IMR-90 (cell line): Measurements from ENCODE around the gene PPP1R12B. TPM values are rescaled to one million over a fixed set of nuclear protein-coding genes. Genes with fewer than 3 reads are reported as not detected.
A peak's percentile ranks its signal among the peaks of the same experiment; 100 is the strongest.

Source experiments
- ATAC-seq: fragments of 200-7000 bp; cut with Tn5 transposase; 2 replicates; pipeline ENCODE4 v1.9.1; 2020; ENCODE audit warnings: low read depth, mild to moderate bottlenecking, moderate library complexity
- BruUV-seq: library from RNA; stranded (reverse); fragments of 400-500 nt; replicated peaks from 2 replicates; lab custom pipeline; 2021; lab: Mats Ljungman, UMichigan
- CTCF ChIA-PET: fragments of 300-600 bp; formaldehyde crosslinking; extraction: SDS; loops from one replicate; lab custom pipeline; 2021; ENCODE audit warnings: antibody characterized with exemption; lab: Yijun Ruan, JAX
- POLR2A ChIA-PET: fragments of 300-600 bp; sonication (Branson Sonifier 250); formaldehyde crosslinking; loops from one replicate; lab custom pipeline; 2022; ENCODE audit warnings: antibody characterized with exemption; ENCODE audit not compliant: unreplicated experiment; lab: Charles Lee
- DNase-seq: peaks from one replicate; pipeline ENCODE4 v3.0.0; 2013
- H2AFZ ChIP-seq: replicated peaks from 2 replicates; pipeline ENCODE3; 2013; ENCODE audit warnings: low read length, mild to moderate bottlenecking; ENCODE audit not compliant: poor library complexity
- H2AK5ac ChIP-seq: 2 replicates; pipeline ENCODE4 v1.6.1; 2013; ENCODE audit warnings: low read depth, low read length, inconsistent platforms
- H2AK9ac ChIP-seq: replicated peaks from 2 replicates; pipeline ENCODE3; 2013; ENCODE audit warnings: mild to moderate bottlenecking, low read depth, low read length, moderate library complexity; ENCODE audit not compliant: poor library complexity
- H2BK120ac ChIP-seq: 2 replicates; pipeline ENCODE4 v1.6.1; 2013; ENCODE audit warnings: low read depth, low read length, inconsistent platforms
- H2BK15ac ChIP-seq: 3 replicates; pipeline ENCODE4 v1.6.1; 2013; ENCODE audit warnings: low read depth, low read length, inconsistent platforms
- H2BK20ac ChIP-seq: 2 replicates; pipeline ENCODE4 v1.6.1; 2013; ENCODE audit warnings: low read depth, mild to moderate bottlenecking, inconsistent platforms, low read length, moderate library complexity
- H2BK5ac ChIP-seq: 2 replicates; pipeline ENCODE4 v1.6.1; 2013; ENCODE audit warnings: mild to moderate bottlenecking, low read depth, low read length, inconsistent platforms; ENCODE audit not compliant: poor library complexity, severe bottlenecking
- H3K14ac ChIP-seq: replicated peaks from 2 replicates; pipeline ENCODE4 v1.6.1; 2013; ENCODE audit warnings: low read depth, low read length, inconsistent platforms
- H3K18ac ChIP-seq: 2 replicates; pipeline ENCODE4 v1.6.1; 2013; ENCODE audit warnings: low read depth, low read length, control low read depth
- H3K23ac ChIP-seq: 2 replicates; pipeline ENCODE4 v1.6.1; 2013; ENCODE audit warnings: low read depth, low read length, inconsistent platforms
- H3K27ac ChIP-seq: 2 replicates; pipeline ENCODE4 v1.5.1; 2013; ENCODE audit warnings: mild to moderate bottlenecking, control low read depth, low read length; ENCODE audit not compliant: insufficient read depth
- H3K27me3 ChIP-seq: 2 replicates; pipeline ENCODE4 v1.6.1; 2013; ENCODE audit warnings: low read length; ENCODE audit not compliant: control insufficient read depth, insufficient read depth
- H3K36me3 ChIP-seq: 2 replicates; pipeline ENCODE4 v1.6.1; 2013; ENCODE audit warnings: low read length, mixed read lengths; ENCODE audit not compliant: control insufficient read depth, insufficient read depth
- H3K4ac ChIP-seq: 2 replicates; pipeline ENCODE4 v1.6.1; 2013; ENCODE audit warnings: low read depth, low read length, inconsistent platforms
- H3K4me1 ChIP-seq: 2 replicates; pipeline ENCODE4 v1.6.1; 2013; ENCODE audit warnings: low read length, mixed read lengths; ENCODE audit not compliant: control insufficient read depth, insufficient read depth
- H3K4me2 ChIP-seq: 2 replicates; pipeline ENCODE4 v1.6.1; 2013; ENCODE audit warnings: low read depth, mild to moderate bottlenecking, control low read depth, low read length, moderate library complexity
- H3K4me3 ChIP-seq: 2 replicates; pipeline ENCODE4 v1.5.1; 2013; ENCODE audit warnings: low read depth, mild to moderate bottlenecking, control low read depth, low read length, moderate library complexity; ENCODE audit not compliant: insufficient read depth
- H3K56ac ChIP-seq: 2 replicates; pipeline ENCODE4 v1.6.1; 2013; ENCODE audit warnings: low read length, inconsistent platforms; ENCODE audit not compliant: insufficient read depth; ENCODE audit errors: extremely low read depth
- H3K79me1 ChIP-seq, 2 experiments: 2 replicates each; pipeline ENCODE4 v1.6.1; 2013; ENCODE audit warnings: low read length in 2 of 2, inconsistent platforms in 1 of 2, low read depth in 1 of 2
- H3K9ac ChIP-seq: 2 replicates; pipeline ENCODE4 v1.6.1; 2013; ENCODE audit warnings: low read depth, low read length, control low read depth
- H3K9me1 ChIP-seq: 2 replicates; pipeline ENCODE4 v1.6.1; 2013; ENCODE audit warnings: low read length, inconsistent platforms; ENCODE audit not compliant: insufficient read depth
- H3K9me3 ChIP-seq: 2 replicates; pipeline ENCODE4 v1.6.1; 2013; ENCODE audit warnings: low read length; ENCODE audit not compliant: control insufficient read depth, insufficient read depth
- H4K20me1 ChIP-seq: 2 replicates; pipeline ENCODE4 v1.6.1; 2013; ENCODE audit warnings: low read length, inconsistent platforms; ENCODE audit not compliant: insufficient read depth
- H4K5ac ChIP-seq: 2 replicates; pipeline ENCODE4 v1.6.1; 2013; ENCODE audit warnings: mild to moderate bottlenecking, low read depth, low read length, control low read depth
- H4K8ac ChIP-seq, 2 experiments: 2 replicates each; pipeline ENCODE4 v1.6.1; 2013; ENCODE audit warnings: low read depth in 2 of 2, low read length in 2 of 2, control low read depth in 1 of 2, inconsistent platforms in 1 of 2
- H4K91ac ChIP-seq: 2 replicates; pipeline ENCODE4 v1.6.1; 2013; ENCODE audit warnings: low read depth, low read length, inconsistent platforms; ENCODE audit not compliant: insufficient read depth
- BHLHE40 ChIP-seq: fragments of 150-350 bp; IDR thresholded peaks from 2 replicates; pipeline ENCODE4 v1.6.1; 2016; ENCODE audit warnings: mild to moderate bottlenecking, low read depth, low read length
- CTCF ChIP-seq: conservative IDR thresholded peaks from 2 replicates; pipeline ENCODE4 v1.5.1; 2012; ENCODE audit warnings: mild to moderate bottlenecking, low read depth, low read length, improper control_type of control experiment
- MAFK ChIP-seq: IDR thresholded peaks from 2 replicates; pipeline ENCODE4 v1.6.1; 2012; ENCODE audit warnings: low read depth, low read length, improper control_type of control experiment
- MXI1 ChIP-seq: IDR thresholded peaks from 2 replicates; pipeline ENCODE4 v1.6.1; 2012; ENCODE audit warnings: low read depth, mild to moderate bottlenecking, low read length, moderate library complexity, borderline replicate concordance
- NFE2L2 ChIP-seq: fragments of 150-350 bp; IDR thresholded peaks from 2 replicates; pipeline ENCODE4 v1.6.1; 2016; ENCODE audit warnings: low read depth, mild to moderate bottlenecking, low read length
- RAD21 ChIP-seq: IDR thresholded peaks from 2 replicates; pipeline ENCODE4 v1.6.1; 2012; ENCODE audit warnings: low read length, improper control_type of control experiment
- RCOR1 ChIP-seq: IDR thresholded peaks from 2 replicates; pipeline ENCODE4 v1.6.1; 2012; ENCODE audit warnings: mild to moderate bottlenecking, low read length, improper control_type of control experiment; ENCODE audit not compliant: insufficient replicate concordance
- RFX5 ChIP-seq: IDR thresholded peaks from 2 replicates; pipeline ENCODE4 v1.8.0; 2012; ENCODE audit warnings: low read depth, mild to moderate bottlenecking, low read length, moderate library complexity
- SMC3 ChIP-seq: fragments of 150-350 bp; IDR thresholded peaks from 2 replicates; pipeline ENCODE4 v1.6.1; 2016; ENCODE audit warnings: low read depth, mild to moderate bottlenecking, antibody characterized with exemption, low read length, moderate library complexity
- WGBS, 2 experiments: methylation state at CpG; one replicate each; pipeline versions ENCODE4 v1.1.5 to v1.1.7; 2013; ENCODE audit warnings: missing lambda C conversion rate in 2 of 2; ENCODE audit not compliant: insufficient read length in 1 of 2; ENCODE audit errors: extremely low coverage in 2 of 2; 5-methylcytosine and 5-hydroxymethylcytosine counted together
- dilution Hi-C: fragments of 300-500 bp; cut with HindIII; formaldehyde crosslinking; loops from one replicate; pipeline ENCODE4 v1.14.3; 2018; ENCODE audit warnings: low sequenced_read_pairs; ENCODE audit not compliant: unreplicated experiment
- in situ Hi-C: fragments of 300-500 bp; cut with MboI; formaldehyde crosslinking; loops from 3 replicates; pipeline ENCODE4 v1.14.3; 2019; ENCODE audit warnings: low sequenced_read_pairs, inconsistent platforms, mixed read lengths
- intact Hi-C: fragments of 100-400 bp; cut with micrococcal nuclease; formaldehyde crosslinking; loops from 2 replicates; pipeline ENCODE4 v1.10.0; 2022
- polyA plus RNA-seq, 3 experiments: library from polyadenylated mRNA; depleted of rRNA; stranded (reverse); fragments of >200 nt; gene quantifications; 2 replicates each; pipeline ENCODE4 v1.2.3, GENCODE V29; 2012; ENCODE audit warnings: low replicate concordance in 1 of 3
- total RNA-seq: library from RNA; depleted of rRNA; stranded (reverse); fragments of >200 nt; gene quantifications from 2 replicates; pipeline ENCODE4 v1.2.3, GENCODE V29; 2012

PPP1R12B gene
- total and polyA plus RNA-seq, 2 of the 4 experiments (the other 2 are of a cell fraction) = 8.5 to 12.0 TPM

- no peak overlapping the region for H3K9ac ChIP-seq
- 0 out of 2 replicates have a peak, but pooled peaks cover 3% of the 10 kb centered on the region for H3K9me1 ChIP-seq
- intact Hi-C loops (loop anchor here (1.0 to 5.0 kb wide), 4 partner anchors 228 to 376 kb away; no protein-coding TSS in a partner anchor), in situ Hi-C loops (loop anchor here (10.0 kb wide), 1 partner anchor 271 kb away; no protein-coding TSS in a partner anchor), dilution Hi-C loops (no loop called here)
- no peak overlapping the region for H4K91ac ChIP-seq
- H3K27me3 ChIP-seq = no peaks in the 10 kb centered on the region
- H2BK5ac ChIP-seq = no peak overlapping the region
- H2AFZ ChIP-seq = no peak overlapping the region
- H3K27ac ChIP-seq = no peak overlapping the region
- no peaks in the 10 kb centered on the region for H3K4me1 ChIP-seq
- H3K4me2 ChIP-seq = no peak overlapping the region
- TF ChIP-seq MAFK (no peak), RCOR1 (no peak), NFE2L2 (no peak), SMC3 (peak; percentile 75), CTCF (peak; percentile 72), RAD21 (peak; percentile 71), BHLHE40 (no peak), MXI1 (no peak), RFX5 (no peak)
- WGBS, 2 experiments = no CpG with 5 or more reads among the region's 4 CpGs
- DNase-seq = peak; percentile 48
- no peak overlapping the region for H3K18ac ChIP-seq
- H3K4ac ChIP-seq = no peak overlapping the region
- H3K4me3 ChIP-seq = no peak overlapping the region
- no peak overlapping the region for H2AK5ac ChIP-seq
- POLR2A ChIA-PET = no interaction called here
- CTCF ChIA-PET = interaction anchor here (0.7 to 1.8 kb wide), 3 partner anchors 13 to 129 kb away, joined by 3 to 6 read pairs (median 3); no protein-coding TSS in a partner anchor
- H4K20me1 ChIP-seq = no peaks in the 10 kb centered on the region; the same call in 1 of the 2 replicates
- peaks cover 10 to 25% of the 10 kb centered on the region in 2 experiments for H3K79me1 ChIP-seq
- H3K9me3 ChIP-seq = no peaks in the 10 kb centered on the region
- no peak overlapping the region for H2BK20ac ChIP-seq
- no peak overlapping the region for H3K56ac ChIP-seq
- H2BK120ac ChIP-seq = no peak overlapping the region
- no peak for ATAC-seq
- BruUV-seq = no TSS peak
- H3K14ac ChIP-seq = no peak overlapping the region
- H2BK15ac ChIP-seq = no peak overlapping the region
- H3K23ac ChIP-seq = no peak overlapping the region
- H4K8ac ChIP-seq = no peak overlapping the region
- H3K36me3 ChIP-seq = no peaks in the 10 kb centered on the region
- H4K5ac ChIP-seq = no peak overlapping the region
- no peak overlapping the region for H2AK9ac ChIP-seq
These were observed 4.7 kb upstream of the PPP1R12B start for GRCh38 chr1:202343652-202344349.
